ENCODE data around the gene LPAR2.

Gene LPAR2

DNA sequence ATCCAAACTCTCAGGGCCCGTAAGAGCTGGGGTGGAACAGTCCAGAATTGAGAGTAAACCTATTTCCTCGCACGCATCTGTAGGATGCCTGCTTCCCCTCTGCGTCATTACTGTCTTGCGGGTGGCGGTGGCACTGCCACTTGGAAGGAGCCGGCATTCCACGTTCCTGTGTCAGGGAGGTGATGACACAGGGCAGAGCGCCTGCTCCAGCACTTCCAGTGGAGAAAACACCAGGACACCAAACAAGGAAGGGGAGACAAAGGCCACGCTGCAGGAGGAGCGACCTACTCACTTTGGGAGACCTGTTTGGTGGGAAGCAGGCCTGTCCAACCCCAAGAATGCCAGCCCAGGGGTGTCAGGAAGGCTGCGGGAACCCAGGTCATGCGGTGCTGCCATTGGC, 46.6 kb downstream of the LPAR2 start:
- H3K4me3 ChIP-seq (ENCODE audit: control insufficient read depth, low read depth, low read length), result no peak overlapping the region
- TF ChIP-seq, protein P1, sequence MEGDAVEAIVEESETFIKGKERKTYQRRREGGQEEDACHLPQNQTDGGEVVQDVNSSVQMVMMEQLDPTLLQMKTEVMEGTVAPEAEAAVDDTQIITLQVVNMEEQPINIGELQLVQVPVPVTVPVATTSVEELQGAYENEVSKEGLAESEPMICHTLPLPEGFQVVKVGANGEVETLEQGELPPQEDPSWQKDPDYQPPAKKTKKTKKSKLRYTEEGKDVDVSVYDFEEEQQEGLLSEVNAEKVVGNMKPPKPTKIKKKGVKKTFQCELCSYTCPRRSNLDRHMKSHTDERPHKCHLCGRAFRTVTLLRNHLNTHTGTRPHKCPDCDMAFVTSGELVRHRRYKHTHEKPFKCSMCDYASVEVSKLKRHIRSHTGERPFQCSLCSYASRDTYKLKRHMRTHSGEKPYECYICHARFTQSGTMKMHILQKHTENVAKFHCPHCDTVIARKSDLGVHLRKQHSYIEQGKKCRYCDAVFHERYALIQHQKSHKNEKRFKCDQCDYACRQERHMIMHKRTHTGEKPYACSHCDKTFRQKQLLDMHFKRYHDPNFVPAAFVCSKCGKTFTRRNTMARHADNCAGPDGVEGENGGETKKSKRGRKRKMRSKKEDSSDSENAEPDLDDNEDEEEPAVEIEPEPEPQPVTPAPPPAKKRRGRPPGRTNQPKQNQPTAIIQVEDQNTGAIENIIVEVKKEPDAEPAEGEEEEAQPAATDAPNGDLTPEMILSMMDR (conservative IDR thresholded peaks at IDR 0.05; ENCODE audit: control insufficient read depth, insufficient read depth, low read depth, low read length), result no peak
- no peak for DNase-seq (ENCODE audit: low read depth)

DNA sequence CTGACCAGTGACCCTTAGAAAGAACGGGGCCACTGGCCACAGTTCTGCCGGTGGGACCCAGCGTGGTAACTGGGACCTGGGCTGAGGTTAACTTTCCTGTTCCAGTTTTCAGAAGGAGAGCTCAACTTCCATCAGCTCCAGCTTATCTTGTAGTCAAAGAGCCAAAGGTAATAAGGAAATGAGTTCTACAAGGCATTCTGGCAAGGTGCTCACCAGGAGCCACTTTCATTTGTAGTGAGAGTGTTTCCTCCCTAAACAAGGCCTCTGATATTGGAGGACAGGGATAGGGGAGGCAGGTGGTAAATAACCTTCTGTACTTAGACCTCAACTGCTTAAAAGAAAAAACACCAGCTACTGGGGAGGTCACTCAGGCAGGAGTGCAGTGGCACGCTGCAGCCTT, 47.6 kb downstream of the LPAR2 start:
- TF ChIP-seq, protein P1 (conservative IDR thresholded peaks at IDR 0.05; ENCODE audit: control insufficient read depth, insufficient read depth, low read depth, low read length), result no peak
- no peak for DNase-seq (ENCODE audit: low read depth)

DNA sequence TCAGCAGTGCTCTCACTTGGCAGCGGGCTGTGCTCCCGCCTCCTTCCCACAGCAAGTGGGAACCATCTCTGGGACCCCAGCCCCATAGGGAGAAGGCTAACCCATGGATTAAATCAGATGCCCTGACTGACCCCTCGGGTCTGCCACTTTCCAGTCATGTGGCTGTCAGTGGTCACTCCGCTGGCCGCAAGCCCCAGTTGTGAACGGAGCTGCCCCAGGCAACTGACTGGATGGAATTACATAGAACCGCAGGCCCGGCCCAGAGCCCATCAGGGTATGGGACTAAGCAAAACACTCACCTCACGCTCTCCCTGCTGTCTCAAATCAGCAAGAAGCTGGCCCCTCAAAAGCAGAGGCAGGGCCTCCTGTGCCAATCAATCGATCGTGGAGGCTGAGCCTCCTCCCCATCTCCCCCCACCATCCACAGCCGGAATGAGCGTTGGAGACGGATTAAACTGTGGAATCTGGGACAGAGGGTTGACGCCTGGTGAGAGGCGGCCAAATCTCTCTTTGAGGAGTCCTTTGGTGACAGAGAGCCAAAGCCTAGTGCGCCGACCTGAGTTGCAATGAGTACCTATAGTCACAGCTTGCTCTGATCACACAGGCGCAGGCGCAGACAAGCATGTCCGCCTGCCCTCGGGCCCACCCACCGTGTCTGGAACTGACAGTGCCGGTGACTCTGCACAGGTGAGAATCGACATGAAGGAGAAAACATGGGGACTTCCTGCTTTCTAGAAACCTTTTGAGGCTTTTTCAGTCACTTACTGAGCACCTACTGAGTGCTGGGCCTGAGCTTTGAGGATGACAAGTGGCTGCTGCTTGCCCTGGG, 48.3 kb downstream of the LPAR2 start:
- DNase-seq (ENCODE audit: low read depth), result no peak
- TF ChIP-seq, protein P1 (conservative IDR thresholded peaks at IDR 0.05; ENCODE audit: control insufficient read depth, insufficient read depth, low read depth, low read length), result no peak
- no peak overlapping the region for H3K4me3 ChIP-seq (ENCODE audit: control insufficient read depth, low read depth, low read length)

More for the DNA sequence above, 47.6 kb downstream of the LPAR2 start:
- no peak overlapping the region for H3K4me3 ChIP-seq (ENCODE audit: control insufficient read depth, low read depth, low read length)

DNA sequence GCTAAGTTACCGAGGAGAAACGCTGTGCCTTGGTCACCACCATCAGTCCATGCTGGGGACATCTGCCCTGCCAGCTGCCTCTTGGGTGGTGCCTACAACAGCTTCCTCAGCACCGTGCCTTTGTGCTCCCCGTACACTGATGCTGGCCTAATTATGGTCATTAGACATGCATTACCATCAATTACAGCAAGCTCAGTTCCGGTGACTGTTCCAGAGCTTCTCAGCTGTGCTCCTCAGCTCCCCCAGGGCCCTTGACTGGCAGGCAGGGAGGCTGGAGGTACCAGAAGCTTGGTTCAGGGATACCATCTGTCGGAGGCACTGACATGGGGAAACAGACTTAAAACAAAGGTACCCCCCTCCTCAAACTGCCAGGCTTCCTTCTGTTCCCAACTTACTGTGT, 49.8 kb downstream of the LPAR2 start:
- H3K4me3 ChIP-seq (ENCODE audit: control insufficient read depth, low read depth, low read length), result no peak overlapping the region
- no peak for DNase-seq (ENCODE audit: low read depth)
- TF ChIP-seq, protein P1 (conservative IDR thresholded peaks at IDR 0.05; ENCODE audit: control insufficient read depth, insufficient read depth, low read depth, low read length), result no peak

DNA sequence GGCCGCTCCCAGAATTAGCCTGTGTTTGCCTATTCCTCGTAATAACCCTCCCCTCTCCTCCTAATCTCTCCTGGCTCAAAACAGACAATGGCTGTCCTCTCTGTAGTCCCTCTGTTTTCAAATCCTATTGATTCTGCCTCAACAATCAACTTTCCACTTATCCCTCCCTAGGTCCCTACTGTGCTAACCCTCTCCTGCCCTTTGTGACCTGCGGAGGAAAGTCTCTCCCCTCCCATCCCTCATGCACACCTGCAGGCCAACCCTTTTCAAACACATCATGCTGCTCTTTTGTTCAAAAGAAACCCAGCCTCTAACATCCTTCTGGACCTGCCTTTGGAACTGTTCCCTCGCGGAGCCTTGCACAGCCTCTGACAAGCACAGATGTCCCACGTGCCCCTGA, 52.6 kb downstream of the LPAR2 start:
- no peak overlapping the region for H3K4me3 ChIP-seq (ENCODE audit: control insufficient read depth, low read depth, low read length)
- TF ChIP-seq, protein P1 (conservative IDR thresholded peaks at IDR 0.05; ENCODE audit: control insufficient read depth, insufficient read depth, low read depth, low read length), result no peak
- DNase-seq (ENCODE audit: low read depth), result no peak
